Measurements from ENCODE around the gene GABRD. TPM values are rescaled to one million over a fixed set of nuclear protein-coding genes. Genes with fewer than 3 reads are reported as not detected.
"Not testable (repeated sequence)": the region's sequence is repeated elsewhere in the genome, so short reads cannot be mapped to it uniquely, and the experiment has no call there.

The GABRD gene
- total and polyA plus RNA-seq, 12 donors = 0.72 to 6.6 (median 3.0) TPM; not detected in 1

DNA sequence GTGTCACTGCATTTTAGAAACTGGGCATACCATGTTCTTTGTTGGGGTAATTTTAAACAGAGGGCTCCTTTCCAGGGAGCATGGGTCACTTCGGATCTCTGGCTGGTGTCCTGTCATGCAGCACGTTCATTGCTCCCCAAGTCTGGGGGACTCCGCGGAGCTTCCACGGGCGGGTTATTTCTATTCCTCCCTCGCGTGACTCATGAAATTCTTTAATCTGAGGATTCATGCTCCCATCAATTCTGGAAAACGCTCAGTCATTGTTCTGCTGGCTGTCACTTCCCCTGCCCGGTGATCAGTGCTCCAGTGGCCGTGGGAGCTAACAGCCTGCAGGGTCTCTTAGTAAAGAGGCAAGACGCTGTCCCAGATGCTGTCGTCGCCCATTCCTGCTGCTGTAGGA is 43.6 kb upstream of the GABRD start:
- no peaks in the 10 kb centered on the region for H3K9me3 ChIP-seq (replicated peaks in 1 of 3)
- 79 to 84% (median 81%) methylated on average over 14 of the region's 14 CpGs for WGBS, 4 donors
- no peaks in the 10 kb centered on the region for H3K27me3 ChIP-seq
- H3K36me3 ChIP-seq (replicated peaks in 1 of 2) = no peaks in the 10 kb centered on the region
- H3K4me3 ChIP-seq = no peak overlapping the region
- no peaks in the 10 kb centered on the region for H3K4me1 ChIP-seq (replicated peaks in 1 of 2)
- no peak overlapping the region for H3K27ac ChIP-seq
- TF ChIP-seq, protein P1, sequence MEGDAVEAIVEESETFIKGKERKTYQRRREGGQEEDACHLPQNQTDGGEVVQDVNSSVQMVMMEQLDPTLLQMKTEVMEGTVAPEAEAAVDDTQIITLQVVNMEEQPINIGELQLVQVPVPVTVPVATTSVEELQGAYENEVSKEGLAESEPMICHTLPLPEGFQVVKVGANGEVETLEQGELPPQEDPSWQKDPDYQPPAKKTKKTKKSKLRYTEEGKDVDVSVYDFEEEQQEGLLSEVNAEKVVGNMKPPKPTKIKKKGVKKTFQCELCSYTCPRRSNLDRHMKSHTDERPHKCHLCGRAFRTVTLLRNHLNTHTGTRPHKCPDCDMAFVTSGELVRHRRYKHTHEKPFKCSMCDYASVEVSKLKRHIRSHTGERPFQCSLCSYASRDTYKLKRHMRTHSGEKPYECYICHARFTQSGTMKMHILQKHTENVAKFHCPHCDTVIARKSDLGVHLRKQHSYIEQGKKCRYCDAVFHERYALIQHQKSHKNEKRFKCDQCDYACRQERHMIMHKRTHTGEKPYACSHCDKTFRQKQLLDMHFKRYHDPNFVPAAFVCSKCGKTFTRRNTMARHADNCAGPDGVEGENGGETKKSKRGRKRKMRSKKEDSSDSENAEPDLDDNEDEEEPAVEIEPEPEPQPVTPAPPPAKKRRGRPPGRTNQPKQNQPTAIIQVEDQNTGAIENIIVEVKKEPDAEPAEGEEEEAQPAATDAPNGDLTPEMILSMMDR (IDR thresholded peaks at IDR 0.05) = no peak
- no peak for TF ChIP-seq POLR2A (IDR thresholded peaks at IDR 0.05)
- DNase-seq = no peak
- intact Hi-C loops (cut with DNase I) = no loop called here

DNA sequence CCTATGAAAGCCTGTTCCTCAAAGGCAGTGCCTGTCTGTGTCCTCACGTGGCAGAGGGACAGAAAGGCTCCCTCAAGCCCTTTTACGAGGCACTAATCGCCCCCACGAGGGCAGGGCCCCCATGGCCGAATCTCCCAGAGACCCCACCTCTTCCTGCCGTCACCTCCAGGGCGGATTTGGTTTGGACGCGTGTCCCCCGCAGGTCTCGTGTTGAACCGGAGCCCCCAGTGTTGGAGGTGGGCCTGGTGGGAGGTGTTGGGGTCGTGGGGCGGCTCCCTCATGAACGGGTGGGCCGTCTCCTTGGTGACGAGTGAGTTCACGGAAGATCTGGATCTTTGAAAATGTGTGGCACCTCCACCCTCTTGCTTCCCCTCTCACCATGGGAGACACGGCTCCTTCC is 43.1 kb upstream of the GABRD start:
- no peak overlapping the region for H3K27ac ChIP-seq
- H3K4me1 ChIP-seq (replicated peaks in 1 of 2) = no peaks in the 10 kb centered on the region
- intact Hi-C loops (cut with DNase I) = no loop called here
- no peaks in the 10 kb centered on the region for H3K36me3 ChIP-seq (replicated peaks in 1 of 2)
- H3K9me3 ChIP-seq (replicated peaks in 1 of 3) = no peaks in the 10 kb centered on the region
- H3K27me3 ChIP-seq = no peaks in the 10 kb centered on the region
- no peak for TF ChIP-seq POLR2A (IDR thresholded peaks at IDR 0.05)
- TF ChIP-seq, protein P1 (IDR thresholded peaks at IDR 0.05) = no peak
- H3K4me3 ChIP-seq = no peak overlapping the region
- DNase-seq = no peak
- 83 to 91% (median 87%) methylated on average over 17 to 19 of the region's 19 CpGs for WGBS, 4 donors

DNA sequence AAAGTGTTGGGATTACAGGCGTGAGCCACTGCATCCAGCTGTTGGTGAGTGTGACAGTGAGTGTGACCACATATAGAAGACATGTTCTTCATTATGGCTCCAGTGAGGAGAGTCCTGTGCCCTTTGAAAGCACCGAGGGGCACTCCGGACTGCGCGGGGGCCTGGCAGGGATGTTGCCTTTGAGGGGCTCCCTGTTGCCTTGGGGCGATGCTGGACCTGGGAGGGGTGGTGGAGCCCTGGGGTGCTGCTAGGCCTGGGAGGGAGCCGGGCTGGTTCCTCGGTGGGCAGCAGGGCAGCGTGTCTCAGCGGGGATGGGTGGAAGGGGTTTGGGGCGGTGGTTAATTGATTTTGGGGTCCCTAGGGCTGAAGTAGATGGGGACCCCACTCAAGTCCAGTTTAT is 41.0 kb upstream of the GABRD start:
- Histone ChIP-seq H3K4me1 (replicated peaks in 1 of 2) (no peaks in the 10 kb centered on the region), H3K36me3 (replicated peaks in 1 of 2) (no peaks in the 10 kb centered on the region), H3K4me3 (no peak overlapping the region), H3K9me3 (replicated peaks in 1 of 3) (no peaks in the 10 kb centered on the region), H3K27ac (no peak overlapping the region), H3K27me3 (no peaks in the 10 kb centered on the region)
- intact Hi-C loops (cut with DNase I) = no loop called here
- no peak for DNase-seq
- TF ChIP-seq, protein P1 (IDR thresholded peaks at IDR 0.05) = no peak
- TF ChIP-seq POLR2A (IDR thresholded peaks at IDR 0.05) = no peak
- 74 to 94% (median 91%) methylated on average over 6 to 11 of the region's 11 CpGs for WGBS, 4 donors

DNA sequence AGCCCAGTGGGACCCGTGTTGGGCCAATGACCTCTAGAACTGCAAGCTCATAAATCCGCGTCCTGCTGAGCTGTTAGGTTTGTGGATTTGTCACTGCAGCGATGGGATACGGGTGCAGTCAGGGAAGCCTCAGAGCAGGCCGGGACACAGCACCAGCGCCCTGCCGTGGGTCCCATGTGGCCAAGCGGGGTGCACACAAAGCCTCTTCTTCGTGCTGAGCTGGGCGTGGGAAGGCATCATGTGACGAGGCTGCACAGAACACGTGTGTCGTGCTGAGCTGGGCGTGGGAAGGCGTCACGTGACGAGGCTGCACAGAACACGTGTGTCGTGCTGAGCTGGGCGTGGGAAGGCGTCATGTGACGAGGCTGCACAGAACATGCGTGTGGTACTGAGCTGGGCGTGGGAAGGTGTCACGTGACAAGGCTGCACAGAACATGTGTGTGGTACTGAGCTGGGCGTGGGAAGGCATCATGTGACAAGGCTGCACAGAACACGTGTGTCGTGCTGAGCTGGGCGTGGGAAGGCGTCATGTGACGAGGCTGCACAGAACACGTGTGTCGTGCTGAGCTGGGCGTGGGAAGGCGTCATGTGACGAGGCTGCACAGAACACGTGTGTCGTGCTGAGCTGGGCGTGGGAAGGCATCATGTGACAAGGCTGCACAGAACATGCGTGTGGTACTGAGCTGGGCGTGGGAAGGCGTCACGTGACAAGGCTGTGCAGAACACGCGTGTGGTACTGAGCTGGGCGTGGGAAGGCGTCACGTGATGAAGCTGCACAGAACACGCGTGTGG is 40.3 kb upstream of the GABRD start:
- intact Hi-C loops (cut with DNase I); H3K9me3 ChIP-seq (replicated peaks in 1 of 3); DNase-seq; H3K4me1 ChIP-seq (replicated peaks in 1 of 2); H3K27me3 ChIP-seq; H3K36me3 ChIP-seq (replicated peaks in 1 of 2); H3K27ac ChIP-seq; H3K4me3 ChIP-seq: not testable (repeated sequence)
- WGBS, 4 donors = 86 to 91% (median 89%) methylated on average over 45 to 51 of the region's 51 CpGs

All from adrenal gland (tissue), 12 donors.